H9 (cell line): ENCODE data around the gene DPH5. TPM values are rescaled to one million over a fixed set of nuclear protein-coding genes. Genes with fewer than 3 reads are reported as not detected.
"Not testable (repeated sequence)": the region's sequence is repeated elsewhere in the genome, so short reads cannot be mapped to it uniquely, and the experiment has no call there.

Experiments used
- DNase-seq: peaks from one replicate; pipeline ENCODE4 v3.0.0-alpha.2; 2017
- H2AFZ ChIP-seq: one replicate; pipeline ENCODE4 v1.6.1; 2013; ENCODE audit warnings: mild to moderate bottlenecking, low read length, control low read depth, moderate library complexity
- H2AK5ac ChIP-seq: 2 replicates; pipeline ENCODE4 v1.6.1; 2013; ENCODE audit warnings: low read length, control low read depth, mixed read lengths; ENCODE audit not compliant: insufficient read length
- H2BK120ac ChIP-seq: one replicate; pipeline ENCODE4 v1.6.1; 2013; ENCODE audit warnings: low read depth, mild to moderate bottlenecking, low read length, control low read depth, inconsistent platforms; ENCODE audit not compliant: poor library complexity, severe bottlenecking
- H2BK12ac ChIP-seq: 2 replicates; pipeline ENCODE4 v1.6.1; 2013; ENCODE audit warnings: low read length, control low read depth, mixed read lengths, low read depth; ENCODE audit not compliant: insufficient read length
- H2BK15ac ChIP-seq: 2 replicates; pipeline ENCODE4 v1.6.1; 2013; ENCODE audit warnings: low read depth, low read length, control low read depth
- H2BK20ac ChIP-seq: one replicate; pipeline ENCODE4 v1.6.1; 2013; ENCODE audit warnings: low read depth, mild to moderate bottlenecking, low read length, control low read depth, inconsistent platforms; ENCODE audit not compliant: poor library complexity, severe bottlenecking
- H2BK5ac ChIP-seq: 2 replicates; pipeline ENCODE4 v1.6.1; 2013; ENCODE audit warnings: low read length, control low read depth, mixed read lengths; ENCODE audit not compliant: insufficient read length
- H3K14ac ChIP-seq: 2 replicates; pipeline ENCODE4 v1.6.1; 2013; ENCODE audit warnings: low read length, control low read depth; ENCODE audit not compliant: insufficient read depth
- H3K18ac ChIP-seq: 2 replicates; pipeline ENCODE4 v1.6.1; 2013; ENCODE audit warnings: low read depth, mild to moderate bottlenecking, mixed read lengths, low read length, control low read depth; ENCODE audit not compliant: insufficient read length
- H3K23ac ChIP-seq: 2 replicates; pipeline ENCODE4 v1.6.1; 2013; ENCODE audit warnings: low read length, control low read depth, mixed read lengths, low read depth; ENCODE audit not compliant: insufficient read length
- H3K23me2 ChIP-seq: 2 replicates; pipeline ENCODE4 v1.6.1; 2013; ENCODE audit warnings: low read depth, mild to moderate bottlenecking, mixed read lengths, low read length, control low read depth; ENCODE audit not compliant: insufficient read length, poor library complexity, severe bottlenecking
- H3K27ac ChIP-seq: 2 replicates; pipeline ENCODE4 v1.5.1; 2013; ENCODE audit warnings: low read length, control low read depth, mixed read lengths, low read depth; ENCODE audit not compliant: insufficient read length
- H3K27me3 ChIP-seq: 2 replicates; pipeline ENCODE4 v1.6.1; 2013; ENCODE audit warnings: low read length, control low read depth, inconsistent platforms; ENCODE audit not compliant: insufficient read depth
- H3K4ac ChIP-seq: 2 replicates; pipeline ENCODE4 v1.6.1; 2013; ENCODE audit warnings: low read depth, mild to moderate bottlenecking, control low read depth, inconsistent platforms, low read length, moderate library complexity
- H3K4me1 ChIP-seq: 2 replicates; pipeline ENCODE4 v1.6.1; 2013; ENCODE audit warnings: low read length, control low read depth, inconsistent platforms; ENCODE audit not compliant: insufficient read depth
- H3K4me2 ChIP-seq: 2 replicates; pipeline ENCODE4 v1.6.1; 2013; ENCODE audit warnings: low read length, control low read depth, mixed read lengths; ENCODE audit not compliant: insufficient read length, insufficient read depth
- H3K56ac ChIP-seq: 2 replicates; pipeline ENCODE4 v1.6.1; 2013; ENCODE audit warnings: low read depth, mild to moderate bottlenecking, mixed read lengths, low read length, control low read depth; ENCODE audit not compliant: insufficient read length
- H3K79me1 ChIP-seq: 2 replicates; pipeline ENCODE4 v1.6.1; 2013; ENCODE audit warnings: low read depth, mild to moderate bottlenecking, moderate library complexity, low read length, control low read depth, inconsistent platforms; ENCODE audit not compliant: insufficient read depth, poor library complexity, severe bottlenecking
- H3K79me2 ChIP-seq: 2 replicates; pipeline ENCODE4 v1.6.1; 2013; ENCODE audit warnings: low read length, control low read depth, inconsistent platforms; ENCODE audit not compliant: insufficient read depth
- H3K9ac ChIP-seq: 2 replicates; pipeline ENCODE4 v1.6.1; 2013; ENCODE audit warnings: low read length, control low read depth, mixed read lengths; ENCODE audit not compliant: insufficient read length; ENCODE audit errors: extremely low read depth
- H3K9me3 ChIP-seq: one replicate; pipeline ENCODE4 v1.6.1; 2013; ENCODE audit warnings: low read depth, low read length, inconsistent platforms; ENCODE audit not compliant: control insufficient read depth
- H3T11ph ChIP-seq: one replicate; pipeline ENCODE4 v1.6.1; 2013; ENCODE audit warnings: mild to moderate bottlenecking, low read length, control low read depth, inconsistent platforms
- H4K20me1 ChIP-seq: one replicate; pipeline ENCODE4 v1.6.1; 2013; ENCODE audit not compliant: control insufficient read depth, insufficient read length, insufficient read depth
- H4K5ac ChIP-seq: 2 replicates; pipeline ENCODE4 v1.6.1; 2013; ENCODE audit warnings: low read depth, mild to moderate bottlenecking, mixed read lengths, low read length, control low read depth; ENCODE audit not compliant: insufficient read length
- H4K8ac ChIP-seq: replicated peaks from 2 replicates; pipeline ENCODE4 v1.6.1; 2013; ENCODE audit warnings: low read length, control low read depth, mixed read lengths, low read depth; ENCODE audit not compliant: insufficient read length
- H4K91ac ChIP-seq: 2 replicates; pipeline ENCODE4 v1.6.1; 2013; ENCODE audit warnings: low read depth, mild to moderate bottlenecking, moderate library complexity, mixed read lengths, low read length, control low read depth; ENCODE audit not compliant: insufficient read length
- H3K27ac Mint-ChIP-seq, 3 experiments: 2 replicates in 2 of 3; 3 replicates in 1 of 3; pipeline ENCODE4 v1.8.0; 2020 to 2021; ENCODE audit warnings: mixed read lengths in 3 of 3, mild to moderate bottlenecking in 1 of 3, moderate library complexity in 1 of 3
- H3K27me3 Mint-ChIP-seq: 2 replicates; pipeline ENCODE4 v1.8.0; 2021; ENCODE audit warnings: low read depth, mild to moderate bottlenecking, moderate library complexity, mixed read lengths
- H3K36me3 Mint-ChIP-seq, 3 experiments: 2 replicates in 2 of 3; 3 replicates in 1 of 3; pipeline ENCODE4 v1.8.0; 2020 to 2021; ENCODE audit warnings: low read depth in 3 of 3, mixed read lengths in 3 of 3; ENCODE audit not compliant: insufficient read depth in 1 of 3
- H3K4me1 Mint-ChIP-seq, 2 experiments: 2 replicates each; pipeline ENCODE4 v1.8.0; 2020; ENCODE audit warnings: mixed read lengths in 2 of 2
- H3K4me3 Mint-ChIP-seq, 2 experiments: 2 replicates in 1 of 2; 3 replicates in 1 of 2; pipeline ENCODE4 v1.8.0; 2020 to 2021; ENCODE audit warnings: mild to moderate bottlenecking in 2 of 2, mixed read lengths in 2 of 2, moderate library complexity in 1 of 2
- H3K9me3 Mint-ChIP-seq, 2 experiments: 2 replicates in 1 of 2; 3 replicates in 1 of 2; pipeline ENCODE4 v1.8.0; 2020; ENCODE audit warnings: mild to moderate bottlenecking in 2 of 2, mixed read lengths in 2 of 2, moderate library complexity in 1 of 2
- WGBS: extraction: QIAGEN DNeasy Blood & Tissue Kit; methylation state at CpG from one replicate; pipeline ENCODE4 v1.1.7; 2013; ENCODE audit warnings: missing lambda C conversion rate, low lambda C conversion rate, mixed read lengths; ENCODE audit not compliant: insufficient read length; ENCODE audit errors: extremely low coverage; 5-methylcytosine and 5-hydroxymethylcytosine counted together
- total RNA-seq: library from RNA; stranded (reverse); gene quantifications from 2 replicates; pipeline ENCODE4 v1.2.1, GENCODE V29; 2021

DPH5 gene
- total RNA-seq, 1 experiment from 2014 or later, result 49.4 TPM

- not testable (repeated sequence) for H2AK5ac ChIP-seq, H3K56ac ChIP-seq, H2BK120ac ChIP-seq, H4K8ac ChIP-seq, H2AFZ ChIP-seq, H3K27ac Mint-ChIP-seq, H3K23me2 ChIP-seq, H3K4me2 ChIP-seq, H3K23ac ChIP-seq, H3K27ac ChIP-seq, H3K14ac ChIP-seq, H3K18ac ChIP-seq, H2BK5ac ChIP-seq, H3K4me3 Mint-ChIP-seq, H3K4me1 ChIP-seq, H3K9me3 ChIP-seq, H2BK15ac ChIP-seq, H3K79me2 ChIP-seq, H4K20me1 ChIP-seq, DNase-seq, H3K4ac ChIP-seq, H4K5ac ChIP-seq, H4K91ac ChIP-seq, H3T11ph ChIP-seq, H2BK20ac ChIP-seq, H3K79me1 ChIP-seq, H3K27me3 Mint-ChIP-seq, H3K9ac ChIP-seq, H2BK12ac ChIP-seq, H3K27me3 ChIP-seq
- H3K9me3 Mint-ChIP-seq, result peaks cover 19 to 26% of the 10 kb centered on the region in 2 experiments
- peaks cover 49 to 52% (median 52%) of the 10 kb centered on the region in 3 experiments for H3K36me3 Mint-ChIP-seq
- no CpG with 5 or more reads among the region's 3 CpGs for WGBS
- H3K4me1 Mint-ChIP-seq, result peaks cover 28 to 29% of the 10 kb centered on the region in 2 experiments
These were observed 79.5 kb downstream of the DPH5 start for GRCh38 chr1:100946064-100946463.
